G401 (cell line): ENCODE results near the gene TXNDC16. TPM values are rescaled to one million over a fixed set of nuclear protein-coding genes. Genes with fewer than 3 reads are reported as not detected.

Experiments
- DNase-seq: peaks from one replicate; pipeline ENCODE4 v3.0.0-alpha.2; 2015; ENCODE audit warnings: low spot score
- in situ Hi-C: cut with HindIII; loops from 2 replicates; pipeline ENCODE4 v1.10.0; 2016; ENCODE audit warnings: low sequenced_read_pairs, mixed read lengths
- total RNA-seq: library from RNA; depleted of rRNA; stranded (reverse); fragments of >200 nt; shearing (Covaris generic); gene quantifications from 2 replicates; pipeline ENCODE4 v1.2.3, GENCODE V29; 2014

TXNDC16 gene
- total RNA-seq, 1 experiment from 2014 or later: 17.1 TPM

DNA sequence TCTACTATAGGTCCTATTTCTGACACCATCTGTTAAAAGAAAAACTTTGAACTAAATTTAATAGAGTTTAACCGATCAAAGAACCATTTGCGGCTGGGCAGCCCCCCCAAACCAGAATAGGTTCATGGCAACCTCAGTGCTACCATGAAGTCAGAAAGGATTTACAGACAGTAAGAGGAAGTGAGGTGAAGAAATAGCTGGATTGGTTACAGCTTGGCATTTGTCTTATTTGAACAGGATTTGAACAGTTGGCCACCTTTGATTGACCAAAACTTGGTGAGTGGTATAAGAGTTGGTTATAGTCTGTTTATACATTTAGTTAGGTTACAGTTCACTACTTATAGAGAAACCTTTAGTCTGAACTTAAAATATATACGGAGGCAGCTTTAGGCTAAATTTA is 88.9 kb downstream of the TXNDC16 start:
- in situ Hi-C loops: no loop called here
- no peak for DNase-seq

DNA sequence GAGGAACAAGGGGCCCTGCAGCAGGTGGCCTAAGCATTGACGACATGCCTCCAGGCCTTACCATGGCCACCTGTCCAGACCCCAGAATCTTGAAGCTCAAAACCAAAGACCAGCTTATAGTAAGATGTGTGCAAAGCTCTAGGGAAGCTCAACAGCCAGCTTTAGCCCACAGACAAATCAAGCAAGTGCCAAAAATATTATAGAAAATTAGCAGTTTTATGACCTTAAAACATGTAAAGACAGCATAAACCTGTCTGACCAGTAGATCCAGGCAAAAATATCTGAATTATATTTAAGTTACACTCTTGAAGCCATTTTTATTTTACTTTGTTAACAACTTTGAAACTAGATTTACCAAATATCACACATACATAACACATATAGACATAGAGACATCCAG is 90.6 kb downstream of the TXNDC16 start:
- in situ Hi-C loops: no loop called here

DNA sequence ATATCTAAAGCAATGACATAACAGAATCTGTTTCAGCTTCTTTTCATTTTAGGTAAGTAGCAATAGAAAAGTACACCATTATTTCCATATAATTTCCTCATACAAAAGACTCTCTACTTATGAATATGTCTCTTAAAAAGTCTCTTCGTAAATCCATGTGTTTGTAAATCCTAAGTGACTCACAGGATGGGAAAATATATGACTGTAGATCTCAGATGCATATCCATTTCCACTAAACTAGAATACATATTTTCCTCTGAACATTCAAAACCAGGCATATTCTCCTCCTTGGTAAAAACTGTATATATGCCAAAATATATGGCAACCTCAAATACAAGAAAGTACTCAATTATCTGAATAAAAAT is 93.6 kb downstream of the TXNDC16 start:
- in situ Hi-C loops: no loop called here
- DNase-seq: no peak

More for the DNA sequence above, 90.6 kb downstream of the TXNDC16 start:
- no peak for DNase-seq

DNA sequence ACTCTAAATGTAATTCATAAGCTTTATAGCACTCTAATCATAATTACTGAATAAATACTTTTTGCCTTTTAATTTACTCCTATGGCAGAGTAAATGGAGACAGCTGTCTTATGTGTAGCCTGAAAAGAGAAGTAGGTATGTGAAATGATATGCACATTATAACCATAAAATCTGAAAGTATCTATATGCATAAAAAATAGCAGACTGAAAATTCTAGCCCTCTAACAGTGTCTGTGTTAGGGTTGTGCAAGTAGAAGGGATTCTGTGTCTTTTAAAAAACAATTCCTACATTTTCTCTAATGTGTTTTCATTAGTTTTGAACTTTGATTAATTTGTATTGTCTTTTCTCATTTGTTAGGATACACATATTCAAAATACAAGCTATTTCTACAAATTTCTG is 94.9 kb downstream of the TXNDC16 start:
- in situ Hi-C loops: no loop called here
- no peak for DNase-seq

DNA sequence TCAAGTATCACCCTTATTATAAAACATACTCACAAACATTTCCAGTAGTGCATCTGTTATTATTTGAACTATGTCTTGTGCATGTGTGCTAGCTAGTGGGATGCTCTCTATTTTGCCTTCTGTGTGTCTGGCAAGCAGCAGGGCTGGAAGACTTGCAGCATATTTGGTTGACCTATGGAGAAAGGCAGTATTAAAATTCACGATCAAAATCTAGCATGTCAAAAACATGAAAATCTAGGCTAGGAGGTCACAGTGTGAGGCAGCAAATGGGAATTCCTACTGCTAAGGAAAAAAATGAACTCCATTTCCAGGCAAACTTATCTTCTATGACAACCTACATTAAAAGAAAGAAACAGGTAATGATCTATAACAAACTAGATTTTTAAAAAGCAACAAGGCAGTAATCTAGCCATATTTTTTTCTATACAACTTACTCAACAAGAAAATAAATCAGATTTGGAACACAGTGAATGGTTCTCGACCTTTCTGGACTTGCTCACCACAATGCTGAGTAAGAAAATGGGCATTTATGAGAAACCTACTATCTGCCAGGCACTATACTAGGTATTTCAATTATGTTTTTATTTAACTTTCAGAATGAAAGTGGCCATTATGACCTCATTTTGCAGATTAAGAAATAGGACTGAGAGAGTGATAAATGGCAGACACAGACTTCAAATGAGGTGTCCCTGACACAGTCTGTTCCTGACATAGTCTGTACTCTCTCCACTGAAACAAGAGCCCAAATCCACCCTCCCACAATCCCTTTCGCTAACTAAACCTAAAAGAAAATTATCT is 96.8 kb downstream of the TXNDC16 start:
- in situ Hi-C loops: no loop called here
- DNase-seq: no peak

DNA sequence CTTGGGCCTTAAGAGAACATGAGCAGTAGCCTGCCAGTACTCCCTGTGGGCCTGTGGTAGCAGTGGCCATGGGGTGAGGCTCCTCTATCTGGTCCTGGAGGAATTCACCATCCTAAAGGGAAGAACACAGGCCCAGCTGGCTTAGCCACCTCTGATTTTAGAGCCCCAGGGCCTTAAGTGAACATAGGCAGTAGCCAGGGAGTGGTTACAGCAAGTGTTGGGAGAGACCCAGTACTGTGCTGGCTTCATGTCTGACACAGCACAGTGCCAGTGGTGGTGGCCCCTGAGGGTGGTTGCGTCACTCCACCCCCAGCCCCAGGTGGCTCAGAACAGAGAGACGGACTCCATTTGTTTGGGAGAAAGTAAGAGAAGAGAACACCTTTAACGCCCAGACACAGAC is 105.1 kb downstream of the TXNDC16 start:
- in situ Hi-C loops: no loop called here
- no peak for DNase-seq

DNA sequence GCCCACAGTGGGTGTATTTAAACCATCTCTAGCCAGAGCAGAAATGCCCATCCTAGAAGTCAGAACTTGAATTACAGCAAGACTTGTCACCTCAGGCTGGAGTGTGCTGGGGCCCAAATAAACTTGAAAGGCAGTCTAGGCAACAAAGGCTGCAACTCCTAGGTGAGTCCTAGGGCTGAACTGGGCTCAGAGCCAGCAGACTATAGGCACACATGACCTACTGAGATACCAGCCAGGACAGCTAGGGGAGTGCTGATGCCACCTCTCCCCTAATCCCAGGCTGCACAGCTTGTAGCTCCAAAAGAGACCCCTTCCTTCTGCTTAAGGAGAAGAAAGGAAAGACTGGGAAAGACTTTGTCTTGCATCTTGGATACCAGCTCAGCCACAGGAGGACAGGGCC is 106.0 kb downstream of the TXNDC16 start:
- in situ Hi-C loops: no loop called here
- no peak for DNase-seq

DNA sequence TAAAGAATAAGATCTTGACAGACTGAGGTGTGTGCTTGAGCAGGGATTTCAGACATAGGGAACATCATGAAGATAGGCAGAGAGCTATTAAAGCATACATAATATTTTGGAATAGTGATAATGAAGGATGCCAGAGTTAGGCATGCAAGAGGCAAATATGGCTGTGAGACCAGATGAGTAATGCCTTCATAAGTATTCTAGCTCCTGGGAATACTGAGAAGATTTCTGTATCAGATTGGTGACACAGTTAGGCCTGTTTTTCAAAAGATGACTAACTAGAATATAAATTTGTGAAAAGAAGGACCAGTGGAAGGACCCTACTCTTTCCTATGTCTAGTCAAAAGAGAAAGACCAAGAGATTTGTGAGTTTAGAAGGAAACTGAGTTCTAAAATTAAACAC is 108.8 kb downstream of the TXNDC16 start:
- in situ Hi-C loops: no loop called here
- DNase-seq: no peak

DNA sequence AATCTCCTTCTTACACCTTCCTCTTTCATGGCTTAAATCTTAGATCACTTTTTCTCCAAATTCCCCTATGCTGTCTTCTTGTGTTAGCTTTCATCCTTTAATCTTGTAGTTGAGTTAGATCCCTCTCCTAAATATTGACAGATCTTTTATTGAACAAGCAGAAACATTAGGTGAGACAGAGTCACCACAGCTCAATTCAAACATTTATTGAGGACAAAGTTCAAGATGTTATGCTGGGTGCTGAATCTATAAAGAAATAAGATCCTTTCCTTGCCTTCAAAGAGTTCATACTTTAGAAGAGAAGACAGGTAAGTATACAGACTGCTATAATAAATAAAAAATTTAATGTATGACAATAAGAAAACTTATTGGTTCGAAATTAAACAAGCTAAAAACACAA is 109.7 kb downstream of the TXNDC16 start:
- in situ Hi-C loops: no loop called here
- DNase-seq: no peak

DNA sequence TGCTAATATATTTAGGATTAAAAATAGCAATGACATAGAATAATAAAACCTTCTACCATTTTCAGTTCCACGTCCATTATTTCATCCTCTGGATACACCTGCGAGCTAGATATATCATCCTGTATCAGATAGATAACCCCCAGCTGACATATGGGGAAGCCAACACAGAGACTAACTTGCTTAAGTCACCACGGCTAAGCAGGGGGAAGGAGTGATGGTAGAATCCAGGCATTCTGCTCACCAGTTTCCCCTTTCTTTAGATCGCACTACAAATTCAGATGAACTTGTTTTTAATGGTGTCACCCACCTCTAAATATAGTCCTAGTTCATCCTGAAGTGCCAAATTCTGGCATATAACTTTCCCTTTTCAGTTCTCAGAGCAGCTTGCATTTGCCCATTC is 110.1 kb downstream of the TXNDC16 start:
- in situ Hi-C loops: no loop called here
- no peak for DNase-seq

DNA sequence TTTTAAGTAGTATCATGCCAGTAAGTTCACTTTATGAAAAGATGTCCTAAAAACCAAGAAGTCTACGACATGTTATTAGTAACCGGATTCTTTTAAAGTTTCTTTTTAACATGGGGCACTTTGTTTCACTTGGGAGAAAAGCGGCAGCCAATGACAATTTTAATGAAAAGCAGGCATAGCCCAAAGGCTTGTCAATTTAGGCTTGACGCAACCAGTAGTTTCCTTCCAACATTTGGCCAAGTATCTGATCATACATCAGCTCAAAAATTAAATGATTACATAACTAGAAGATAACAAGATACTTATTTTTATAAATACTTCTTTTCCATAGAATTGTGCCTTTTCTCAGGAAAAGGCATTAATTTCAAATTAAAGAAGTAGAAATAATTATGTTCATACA is 112.8 kb downstream of the TXNDC16 start:
- in situ Hi-C loops: no loop called here
- no peak for DNase-seq

DNA sequence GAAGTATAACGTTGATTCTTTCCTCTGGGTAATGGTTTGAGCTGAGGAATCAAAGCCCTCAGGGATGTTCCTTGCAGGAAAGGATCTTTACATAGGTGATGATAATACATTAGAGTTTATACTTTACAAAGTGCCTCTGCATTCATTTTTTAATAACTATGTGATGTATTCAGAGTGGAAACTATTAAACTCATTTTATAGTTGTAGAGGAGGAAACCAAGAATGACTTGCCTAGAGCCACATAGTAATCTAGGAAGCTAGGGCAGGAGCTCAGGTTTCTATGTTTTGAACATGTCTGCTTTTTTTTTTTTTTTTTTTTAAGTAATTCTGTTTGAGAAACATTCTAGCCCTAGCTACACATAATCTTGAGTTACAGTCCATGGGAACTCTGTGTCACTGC is 117.3 kb downstream of the TXNDC16 start:
- DNase-seq: no peak
- in situ Hi-C loops: no loop called here

DNA sequence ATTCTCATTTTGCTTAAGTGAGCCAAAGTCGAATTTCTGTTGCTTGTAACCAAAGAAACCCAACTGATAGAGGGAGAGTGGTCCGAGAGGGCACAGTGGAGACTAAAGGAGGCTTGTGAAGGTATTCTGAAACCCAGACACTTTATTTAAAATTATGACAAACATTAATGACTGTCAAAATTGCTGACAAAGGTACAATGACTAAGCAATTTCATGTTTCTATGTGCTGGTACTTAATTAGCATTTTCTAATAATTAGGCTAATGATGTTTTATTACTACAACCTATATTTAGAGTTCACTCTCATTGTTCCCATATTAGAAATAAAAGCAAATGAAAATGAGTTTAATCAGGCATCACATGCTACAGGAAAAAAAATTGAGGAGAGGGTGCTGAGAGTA is 121.8 kb downstream of the TXNDC16 start:
- no peak for DNase-seq
- in situ Hi-C loops: no loop called here

DNA sequence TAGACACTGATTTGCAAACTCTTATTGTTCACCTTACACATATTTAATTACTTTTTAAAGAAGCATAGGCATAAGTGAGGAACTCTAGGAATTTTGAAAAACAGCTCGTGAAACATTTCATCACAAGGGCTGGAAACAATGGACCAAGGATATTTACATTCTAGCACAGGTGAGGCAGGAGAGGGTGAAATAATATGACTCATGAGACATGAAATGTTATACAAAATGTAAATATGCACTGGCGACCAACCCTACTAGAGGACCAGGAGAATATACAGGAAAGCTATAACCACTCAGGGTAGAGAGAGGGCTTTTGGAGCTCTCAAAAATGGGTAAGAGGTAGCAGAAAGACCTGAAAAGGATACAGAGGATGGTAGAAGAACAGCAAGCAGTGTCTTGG is 122.9 kb downstream of the TXNDC16 start:
- no peak for DNase-seq
- in situ Hi-C loops: no loop called here

DNA sequence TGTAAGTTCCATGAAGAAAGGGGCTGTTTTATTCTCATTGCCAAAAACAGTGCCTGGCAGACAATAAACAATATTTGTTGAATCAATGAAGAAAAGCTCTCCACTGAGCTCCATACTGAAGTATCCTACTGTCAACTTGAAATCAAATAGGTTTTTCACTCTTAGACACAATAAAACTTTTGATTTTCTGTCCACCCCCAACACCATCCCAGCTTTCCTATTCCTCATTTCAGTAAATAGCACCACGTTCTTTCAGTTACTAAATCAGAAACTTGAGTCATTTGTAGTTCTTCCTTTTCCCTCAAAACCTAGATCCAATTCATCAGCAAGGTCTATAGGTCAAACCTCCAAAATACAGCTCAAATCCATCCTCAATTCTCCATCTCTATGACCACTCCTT is 124.8 kb downstream of the TXNDC16 start:
- in situ Hi-C loops: no loop called here
- no peak for DNase-seq

DNA sequence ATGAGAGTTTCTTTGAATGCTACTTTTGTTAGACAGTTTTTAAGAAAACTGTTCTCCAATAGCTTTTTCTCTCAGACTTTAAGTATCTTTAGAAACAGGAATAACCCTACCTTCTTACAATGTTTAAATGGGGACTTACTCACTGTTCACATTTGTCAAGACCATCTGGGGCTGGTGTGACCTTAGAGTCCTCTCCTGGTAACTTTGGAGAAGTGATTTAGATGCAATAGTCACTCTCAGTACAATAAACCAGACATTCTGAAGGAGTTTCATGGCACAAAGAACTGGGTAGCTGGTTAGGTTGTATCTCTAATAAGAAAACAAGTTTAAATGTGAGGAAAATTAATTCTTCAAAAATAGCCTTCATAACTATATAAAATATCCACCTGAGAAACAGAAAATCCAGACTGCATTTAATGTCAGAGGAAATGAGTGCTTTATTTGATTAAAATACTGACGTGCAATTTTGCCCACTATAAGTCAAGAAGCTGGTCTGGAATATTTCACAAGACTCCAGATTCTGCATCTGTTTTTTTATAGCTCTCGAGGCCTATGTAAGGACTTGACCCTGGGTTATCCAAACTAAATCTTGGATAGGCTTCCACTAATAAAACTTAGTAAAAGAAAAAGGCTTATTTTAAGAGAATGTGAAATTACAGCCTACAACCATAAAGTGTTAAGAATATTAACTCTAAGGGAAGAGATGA is 129.5 kb downstream of the TXNDC16 start:
- DNase-seq: no peak
- in situ Hi-C loops: no loop called here

DNA sequence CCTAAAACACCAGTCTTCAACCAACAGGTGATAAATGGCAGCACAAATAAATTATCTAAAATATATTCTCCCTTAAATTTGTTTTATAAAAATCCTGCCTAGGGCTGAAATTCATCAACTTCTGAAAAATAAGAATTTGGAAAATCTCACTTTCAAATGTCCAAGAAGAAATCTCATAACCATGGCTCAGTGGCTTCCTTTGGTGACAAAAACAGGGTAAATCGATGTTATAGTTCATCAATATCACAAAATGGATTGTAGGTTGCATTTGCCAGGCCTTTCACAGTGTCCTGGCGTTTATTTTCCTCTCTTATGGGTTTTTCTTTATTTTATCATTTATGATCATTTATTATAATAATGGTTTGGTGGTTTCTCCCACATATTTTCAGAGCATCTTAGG is 135.2 kb downstream of the TXNDC16 start:
- in situ Hi-C loops: no loop called here
- no peak for DNase-seq

DNA sequence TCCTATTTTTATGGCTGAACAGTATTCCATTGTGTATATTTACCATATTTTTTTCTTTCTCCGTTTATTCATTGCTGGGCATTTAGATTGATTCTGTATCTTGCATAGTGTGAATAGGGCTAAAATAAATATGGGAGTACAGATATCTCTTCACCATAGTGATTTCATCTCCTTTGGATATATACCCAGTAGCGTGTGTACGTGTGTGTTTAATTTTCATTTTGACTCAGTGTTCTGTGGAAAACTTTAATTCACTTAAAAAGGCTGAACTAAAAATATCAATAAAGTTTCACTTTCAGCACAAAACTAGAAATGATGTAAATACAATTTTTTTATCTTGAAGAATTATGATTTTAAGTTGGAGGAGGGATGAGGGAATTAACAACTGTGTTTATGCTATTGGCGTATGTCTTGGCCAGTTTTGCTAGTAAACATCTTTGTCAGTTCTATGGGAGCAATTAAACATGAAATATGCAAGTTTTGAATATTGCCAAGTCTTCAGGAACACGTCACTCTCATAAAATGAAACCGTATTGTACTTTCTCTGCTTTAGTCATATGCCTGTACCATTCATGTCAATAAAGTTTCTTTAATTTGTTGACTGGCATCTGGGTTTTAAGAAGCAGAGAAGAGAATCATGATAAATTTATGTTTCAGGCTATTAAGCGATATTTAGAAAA is 138.4 kb downstream of the TXNDC16 start:
- in situ Hi-C loops: no loop called here

DNA sequence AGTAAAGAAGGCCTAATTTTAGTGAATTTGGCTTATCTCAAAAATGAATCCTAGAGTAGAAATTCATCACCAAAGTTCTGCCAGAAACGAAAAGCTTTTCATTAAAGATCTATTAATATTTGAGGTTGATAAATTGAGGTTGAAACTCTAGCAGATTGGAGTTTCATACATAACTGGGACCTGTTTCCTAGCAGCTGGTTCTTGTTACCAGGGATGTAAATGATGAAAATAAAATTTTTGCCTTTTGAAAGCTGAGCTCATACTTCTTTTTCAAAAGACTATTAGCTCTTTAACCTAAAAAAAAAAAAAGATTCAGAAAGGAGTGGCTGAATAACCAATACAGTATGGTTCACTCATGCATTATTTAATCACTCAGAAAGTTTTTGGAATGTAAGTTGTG is 139.9 kb downstream of the TXNDC16 start:
- no peak for DNase-seq
- in situ Hi-C loops: no loop called here

More for the DNA sequence above, 138.4 kb downstream of the TXNDC16 start:
- no peak for DNase-seq

DNA sequence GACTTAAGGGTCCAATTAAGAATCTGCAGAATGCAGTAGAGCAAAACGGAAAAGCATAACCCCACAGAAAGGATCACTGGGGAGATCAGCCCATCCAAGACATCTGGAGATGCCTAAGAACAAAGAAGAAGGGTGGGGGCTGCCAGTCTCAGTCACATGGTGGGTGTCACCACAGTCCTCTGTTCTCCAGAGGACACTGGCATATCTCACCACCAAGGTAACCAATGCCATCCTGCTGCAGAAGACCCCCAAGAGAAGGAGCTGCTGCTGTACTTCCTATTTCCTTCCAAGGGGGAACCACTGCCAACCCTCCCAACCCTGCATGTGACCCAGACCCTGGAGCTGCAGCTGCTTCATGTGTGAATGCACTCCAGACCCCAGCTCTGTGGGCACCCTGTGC is 147.0 kb downstream of the TXNDC16 start:
- in situ Hi-C loops: no loop called here
- no peak for DNase-seq
